IMR-90 (cell line): ENCODE data around the gene GIMAP1. TPM values are rescaled to one million over a fixed set of nuclear protein-coding genes. Genes with fewer than 3 reads are reported as not detected.

Experiments used
- ATAC-seq: fragments of 200-7000 bp; cut with Tn5 transposase; 2 replicates; pipeline ENCODE4 v1.9.1; 2020; ENCODE audit warnings: low read depth, mild to moderate bottlenecking, moderate library complexity
- BruUV-seq: library from RNA; stranded (reverse); fragments of 400-500 nt; replicated peaks from 2 replicates; lab custom pipeline; 2021; lab: Mats Ljungman, UMichigan
- CTCF ChIA-PET: fragments of 300-600 bp; formaldehyde crosslinking; extraction: SDS; loops from one replicate; lab custom pipeline; 2021; ENCODE audit warnings: antibody characterized with exemption; lab: Yijun Ruan, JAX
- POLR2A ChIA-PET: fragments of 300-600 bp; sonication (Branson Sonifier 250); formaldehyde crosslinking; loops from one replicate; lab custom pipeline; 2022; ENCODE audit warnings: antibody characterized with exemption; ENCODE audit not compliant: unreplicated experiment; lab: Charles Lee
- DNase-seq: peaks from one replicate; pipeline ENCODE4 v3.0.0; 2013
- H2AFZ ChIP-seq: replicated peaks from 2 replicates; pipeline ENCODE3; 2013; ENCODE audit warnings: low read length, mild to moderate bottlenecking; ENCODE audit not compliant: poor library complexity
- H2AK5ac ChIP-seq: 2 replicates; pipeline ENCODE4 v1.6.1; 2013; ENCODE audit warnings: low read depth, low read length, inconsistent platforms
- H2AK9ac ChIP-seq: replicated peaks from 2 replicates; pipeline ENCODE3; 2013; ENCODE audit warnings: mild to moderate bottlenecking, low read depth, low read length, moderate library complexity; ENCODE audit not compliant: poor library complexity
- H2BK120ac ChIP-seq: 2 replicates; pipeline ENCODE4 v1.6.1; 2013; ENCODE audit warnings: low read depth, low read length, inconsistent platforms
- H2BK15ac ChIP-seq: 3 replicates; pipeline ENCODE4 v1.6.1; 2013; ENCODE audit warnings: low read depth, low read length, inconsistent platforms
- H2BK20ac ChIP-seq: 2 replicates; pipeline ENCODE4 v1.6.1; 2013; ENCODE audit warnings: low read depth, mild to moderate bottlenecking, inconsistent platforms, low read length, moderate library complexity
- H2BK5ac ChIP-seq: 2 replicates; pipeline ENCODE4 v1.6.1; 2013; ENCODE audit warnings: mild to moderate bottlenecking, low read depth, low read length, inconsistent platforms; ENCODE audit not compliant: poor library complexity, severe bottlenecking
- H3K14ac ChIP-seq: replicated peaks from 2 replicates; pipeline ENCODE4 v1.6.1; 2013; ENCODE audit warnings: low read depth, low read length, inconsistent platforms
- H3K18ac ChIP-seq: 2 replicates; pipeline ENCODE4 v1.6.1; 2013; ENCODE audit warnings: low read depth, low read length, control low read depth
- H3K23ac ChIP-seq: 2 replicates; pipeline ENCODE4 v1.6.1; 2013; ENCODE audit warnings: low read depth, low read length, inconsistent platforms
- H3K27ac ChIP-seq: 2 replicates; pipeline ENCODE4 v1.5.1; 2013; ENCODE audit warnings: mild to moderate bottlenecking, control low read depth, low read length; ENCODE audit not compliant: insufficient read depth
- H3K27me3 ChIP-seq: 2 replicates; pipeline ENCODE4 v1.6.1; 2013; ENCODE audit warnings: low read length; ENCODE audit not compliant: control insufficient read depth, insufficient read depth
- H3K36me3 ChIP-seq: 2 replicates; pipeline ENCODE4 v1.6.1; 2013; ENCODE audit warnings: low read length, mixed read lengths; ENCODE audit not compliant: control insufficient read depth, insufficient read depth
- H3K4ac ChIP-seq: 2 replicates; pipeline ENCODE4 v1.6.1; 2013; ENCODE audit warnings: low read depth, low read length, inconsistent platforms
- H3K4me1 ChIP-seq: 2 replicates; pipeline ENCODE4 v1.6.1; 2013; ENCODE audit warnings: low read length, mixed read lengths; ENCODE audit not compliant: control insufficient read depth, insufficient read depth
- H3K4me2 ChIP-seq: 2 replicates; pipeline ENCODE4 v1.6.1; 2013; ENCODE audit warnings: low read depth, mild to moderate bottlenecking, control low read depth, low read length, moderate library complexity
- H3K4me3 ChIP-seq: 2 replicates; pipeline ENCODE4 v1.5.1; 2013; ENCODE audit warnings: low read depth, mild to moderate bottlenecking, control low read depth, low read length, moderate library complexity; ENCODE audit not compliant: insufficient read depth
- H3K56ac ChIP-seq: 2 replicates; pipeline ENCODE4 v1.6.1; 2013; ENCODE audit warnings: low read length, inconsistent platforms; ENCODE audit not compliant: insufficient read depth; ENCODE audit errors: extremely low read depth
- H3K79me1 ChIP-seq, 2 experiments: 2 replicates each; pipeline ENCODE4 v1.6.1; 2013; ENCODE audit warnings: low read length in 2 of 2, inconsistent platforms in 1 of 2, low read depth in 1 of 2
- H3K9ac ChIP-seq: 2 replicates; pipeline ENCODE4 v1.6.1; 2013; ENCODE audit warnings: low read depth, low read length, control low read depth
- H3K9me1 ChIP-seq: 2 replicates; pipeline ENCODE4 v1.6.1; 2013; ENCODE audit warnings: low read length, inconsistent platforms; ENCODE audit not compliant: insufficient read depth
- H3K9me3 ChIP-seq: 2 replicates; pipeline ENCODE4 v1.6.1; 2013; ENCODE audit warnings: low read length; ENCODE audit not compliant: control insufficient read depth, insufficient read depth
- H4K20me1 ChIP-seq: 2 replicates; pipeline ENCODE4 v1.6.1; 2013; ENCODE audit warnings: low read length, inconsistent platforms; ENCODE audit not compliant: insufficient read depth
- H4K5ac ChIP-seq: 2 replicates; pipeline ENCODE4 v1.6.1; 2013; ENCODE audit warnings: mild to moderate bottlenecking, low read depth, low read length, control low read depth
- H4K8ac ChIP-seq, 2 experiments: 2 replicates each; pipeline ENCODE4 v1.6.1; 2013; ENCODE audit warnings: low read depth in 2 of 2, low read length in 2 of 2, control low read depth in 1 of 2, inconsistent platforms in 1 of 2
- H4K91ac ChIP-seq: 2 replicates; pipeline ENCODE4 v1.6.1; 2013; ENCODE audit warnings: low read depth, low read length, inconsistent platforms; ENCODE audit not compliant: insufficient read depth
- BHLHE40 ChIP-seq: fragments of 150-350 bp; IDR thresholded peaks from 2 replicates; pipeline ENCODE4 v1.6.1; 2016; ENCODE audit warnings: mild to moderate bottlenecking, low read depth, low read length
- CEBPB ChIP-seq: IDR thresholded peaks from 2 replicates; pipeline ENCODE4 v1.6.1; 2012; ENCODE audit warnings: low read depth, low read length, improper control_type of control experiment
- CHD1 ChIP-seq: IDR thresholded peaks from 2 replicates; pipeline ENCODE4 v1.6.1; 2012; ENCODE audit warnings: low read depth, low read length, improper control_type of control experiment
- FOS ChIP-seq: fragments of 150-350 bp; IDR thresholded peaks from 2 replicates; pipeline ENCODE4 v1.6.1; 2016; ENCODE audit warnings: low read depth, low read length
- MAFK ChIP-seq: IDR thresholded peaks from 2 replicates; pipeline ENCODE4 v1.6.1; 2012; ENCODE audit warnings: low read depth, low read length, improper control_type of control experiment
- MAZ ChIP-seq: IDR thresholded peaks from 2 replicates; pipeline ENCODE4 v1.6.1; 2012; ENCODE audit warnings: low read depth, mild to moderate bottlenecking, low read length, improper control_type of control experiment, moderate library complexity, borderline replicate concordance
- MXI1 ChIP-seq: IDR thresholded peaks from 2 replicates; pipeline ENCODE4 v1.6.1; 2012; ENCODE audit warnings: low read depth, mild to moderate bottlenecking, low read length, moderate library complexity, borderline replicate concordance
- NFE2L2 ChIP-seq: fragments of 150-350 bp; IDR thresholded peaks from 2 replicates; pipeline ENCODE4 v1.6.1; 2016; ENCODE audit warnings: low read depth, mild to moderate bottlenecking, low read length
- POLR2A ChIP-seq: IDR thresholded peaks from 2 replicates; pipeline ENCODE4 v1.6.1; 2012; ENCODE audit warnings: mild to moderate bottlenecking, low read depth, low read length
- RAD21 ChIP-seq: IDR thresholded peaks from 2 replicates; pipeline ENCODE4 v1.6.1; 2012; ENCODE audit warnings: low read length, improper control_type of control experiment
- RCOR1 ChIP-seq: IDR thresholded peaks from 2 replicates; pipeline ENCODE4 v1.6.1; 2012; ENCODE audit warnings: mild to moderate bottlenecking, low read length, improper control_type of control experiment; ENCODE audit not compliant: insufficient replicate concordance
- RFX5 ChIP-seq: IDR thresholded peaks from 2 replicates; pipeline ENCODE4 v1.8.0; 2012; ENCODE audit warnings: low read depth, mild to moderate bottlenecking, low read length, moderate library complexity
- SMC3 ChIP-seq: fragments of 150-350 bp; IDR thresholded peaks from 2 replicates; pipeline ENCODE4 v1.6.1; 2016; ENCODE audit warnings: low read depth, mild to moderate bottlenecking, antibody characterized with exemption, low read length, moderate library complexity
- WGBS, 2 experiments: methylation state at CpG; one replicate each; pipeline versions ENCODE4 v1.1.5 to v1.1.7; 2013; ENCODE audit warnings: missing lambda C conversion rate in 2 of 2; ENCODE audit not compliant: insufficient read length in 1 of 2; ENCODE audit errors: extremely low coverage in 2 of 2; 5-methylcytosine and 5-hydroxymethylcytosine counted together
- dilution Hi-C: fragments of 300-500 bp; cut with HindIII; formaldehyde crosslinking; loops from one replicate; pipeline ENCODE4 v1.14.3; 2018; ENCODE audit warnings: low sequenced_read_pairs; ENCODE audit not compliant: unreplicated experiment
- in situ Hi-C: fragments of 300-500 bp; cut with MboI; formaldehyde crosslinking; loops from 3 replicates; pipeline ENCODE4 v1.14.3; 2019; ENCODE audit warnings: low sequenced_read_pairs, inconsistent platforms, mixed read lengths
- intact Hi-C: fragments of 100-400 bp; cut with micrococcal nuclease; formaldehyde crosslinking; loops from 2 replicates; pipeline ENCODE4 v1.10.0; 2022
- polyA plus RNA-seq, 3 experiments: library from polyadenylated mRNA; depleted of rRNA; stranded (reverse); fragments of >200 nt; gene quantifications; 2 replicates each; pipeline ENCODE4 v1.2.3, GENCODE V29; 2012; ENCODE audit warnings: low replicate concordance in 1 of 3
- total RNA-seq: library from RNA; depleted of rRNA; stranded (reverse); fragments of >200 nt; gene quantifications from 2 replicates; pipeline ENCODE4 v1.2.3, GENCODE V29; 2012
- TF ChIP-seq, protein P1 (sequence below): fragments of 150-350 bp; IDR thresholded peaks from 2 replicates; pipeline ENCODE4 v1.6.1; 2016; ENCODE audit warnings: low read depth, mild to moderate bottlenecking, low read length, moderate library complexity, borderline replicate concordance
- TF ChIP-seq, protein P2 (sequence below): fragments of 150-350 bp; IDR thresholded peaks from 2 replicates; pipeline ENCODE4 v1.6.1; 2017; ENCODE audit warnings: mild to moderate bottlenecking, antibody characterized with exemption, low read length, low read depth
- TF ChIP-seq, protein P3 (sequence below): conservative IDR thresholded peaks from 2 replicates; pipeline ENCODE4 v1.5.1; 2012; ENCODE audit warnings: mild to moderate bottlenecking, low read depth, low read length, improper control_type of control experiment

The GIMAP1 gene
- total and polyA plus RNA-seq, 2 of the 4 experiments (the other 2 are of a cell fraction): not detected

DNA sequence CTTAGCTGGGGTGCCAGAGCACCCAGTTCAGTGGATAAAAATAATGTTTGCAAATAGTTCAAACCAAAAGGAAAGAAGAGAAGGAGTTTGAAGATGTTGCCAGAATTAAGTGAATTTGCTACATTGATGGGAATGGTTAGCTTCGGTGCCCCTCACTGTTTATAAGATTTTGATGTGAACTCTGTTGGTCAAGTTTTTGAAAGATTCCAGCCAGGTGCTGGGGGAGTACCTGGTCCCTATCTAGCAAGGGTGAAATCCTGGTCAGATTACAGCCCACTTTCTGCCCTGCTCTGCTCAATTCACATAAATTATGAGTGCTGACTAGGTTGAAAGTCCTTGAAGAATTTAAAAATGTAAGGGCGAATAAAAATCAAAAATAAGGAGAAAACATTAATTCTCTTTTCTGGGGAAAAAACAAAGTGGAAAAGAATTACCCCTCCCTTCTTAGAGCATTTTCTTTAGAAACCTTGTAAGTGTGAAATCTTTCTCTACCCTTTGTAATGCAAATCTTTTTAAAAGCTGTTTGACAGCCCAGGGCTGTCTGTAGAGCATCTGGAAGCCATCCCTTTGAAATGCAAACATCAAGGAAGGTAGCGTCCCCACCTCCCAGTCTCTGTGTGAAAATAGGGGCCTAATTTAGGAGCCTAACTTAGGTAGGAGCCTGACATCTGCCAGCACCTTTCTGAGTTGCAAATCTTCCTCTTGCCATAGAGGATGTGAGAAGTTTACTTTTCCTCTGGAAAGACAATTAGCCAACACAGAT lies 19.4 kb downstream of the GIMAP1 start:
- ATAC-seq (no peak), DNase-seq (no peak)
- Histone ChIP-seq H4K8ac (no peak overlapping the region), H2BK15ac (no peak overlapping the region), H2BK5ac (no peak overlapping the region), H2AFZ (no peak overlapping the region), H2AK5ac (no peak overlapping the region), H3K9me3 (no peaks in the 10 kb centered on the region), H3K18ac (no peak overlapping the region), H3K14ac (no peak overlapping the region), H3K4ac (no peak overlapping the region), H3K36me3 (no peaks in the 10 kb centered on the region), H4K20me1 (no peaks in the 10 kb centered on the region), H2AK9ac (no peak overlapping the region), H4K5ac (no peak overlapping the region), H2BK120ac (no peak overlapping the region), H2BK20ac (no peak overlapping the region), H3K4me3 (no peak overlapping the region), H3K4me1 (no peaks in the 10 kb centered on the region), H3K79me1 (no peaks in the 10 kb centered on the region), H3K23ac (no peak overlapping the region), H4K91ac (no peak overlapping the region), H3K56ac (no peak overlapping the region), H3K9me1 (no peaks in the 10 kb centered on the region), H3K9ac (no peak overlapping the region), H3K4me2 (no peak overlapping the region), H3K27me3 (no peaks in the 10 kb centered on the region; the same call in 1 of the 2 replicates), H3K27ac (no peak overlapping the region)
- TF ChIP-seq SMC3: no peak
- TF ChIP-seq, protein P1, sequence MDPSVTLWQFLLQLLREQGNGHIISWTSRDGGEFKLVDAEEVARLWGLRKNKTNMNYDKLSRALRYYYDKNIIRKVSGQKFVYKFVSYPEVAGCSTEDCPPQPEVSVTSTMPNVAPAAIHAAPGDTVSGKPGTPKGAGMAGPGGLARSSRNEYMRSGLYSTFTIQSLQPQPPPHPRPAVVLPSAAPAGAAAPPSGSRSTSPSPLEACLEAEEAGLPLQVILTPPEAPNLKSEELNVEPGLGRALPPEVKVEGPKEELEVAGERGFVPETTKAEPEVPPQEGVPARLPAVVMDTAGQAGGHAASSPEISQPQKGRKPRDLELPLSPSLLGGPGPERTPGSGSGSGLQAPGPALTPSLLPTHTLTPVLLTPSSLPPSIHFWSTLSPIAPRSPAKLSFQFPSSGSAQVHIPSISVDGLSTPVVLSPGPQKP: no peak
- TF ChIP-seq, protein P2, sequence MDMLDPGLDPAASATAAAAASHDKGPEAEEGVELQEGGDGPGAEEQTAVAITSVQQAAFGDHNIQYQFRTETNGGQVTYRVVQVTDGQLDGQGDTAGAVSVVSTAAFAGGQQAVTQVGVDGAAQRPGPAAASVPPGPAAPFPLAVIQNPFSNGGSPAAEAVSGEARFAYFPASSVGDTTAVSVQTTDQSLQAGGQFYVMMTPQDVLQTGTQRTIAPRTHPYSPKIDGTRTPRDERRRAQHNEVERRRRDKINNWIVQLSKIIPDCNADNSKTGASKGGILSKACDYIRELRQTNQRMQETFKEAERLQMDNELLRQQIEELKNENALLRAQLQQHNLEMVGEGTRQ: no peak
- TF ChIP-seq, protein P3, sequence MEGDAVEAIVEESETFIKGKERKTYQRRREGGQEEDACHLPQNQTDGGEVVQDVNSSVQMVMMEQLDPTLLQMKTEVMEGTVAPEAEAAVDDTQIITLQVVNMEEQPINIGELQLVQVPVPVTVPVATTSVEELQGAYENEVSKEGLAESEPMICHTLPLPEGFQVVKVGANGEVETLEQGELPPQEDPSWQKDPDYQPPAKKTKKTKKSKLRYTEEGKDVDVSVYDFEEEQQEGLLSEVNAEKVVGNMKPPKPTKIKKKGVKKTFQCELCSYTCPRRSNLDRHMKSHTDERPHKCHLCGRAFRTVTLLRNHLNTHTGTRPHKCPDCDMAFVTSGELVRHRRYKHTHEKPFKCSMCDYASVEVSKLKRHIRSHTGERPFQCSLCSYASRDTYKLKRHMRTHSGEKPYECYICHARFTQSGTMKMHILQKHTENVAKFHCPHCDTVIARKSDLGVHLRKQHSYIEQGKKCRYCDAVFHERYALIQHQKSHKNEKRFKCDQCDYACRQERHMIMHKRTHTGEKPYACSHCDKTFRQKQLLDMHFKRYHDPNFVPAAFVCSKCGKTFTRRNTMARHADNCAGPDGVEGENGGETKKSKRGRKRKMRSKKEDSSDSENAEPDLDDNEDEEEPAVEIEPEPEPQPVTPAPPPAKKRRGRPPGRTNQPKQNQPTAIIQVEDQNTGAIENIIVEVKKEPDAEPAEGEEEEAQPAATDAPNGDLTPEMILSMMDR: no peak
- TF ChIP-seq MXI1: no peak
- no peak for TF ChIP-seq RAD21
- no peak for TF ChIP-seq BHLHE40
- TF ChIP-seq CHD1: no peak
- no peak for TF ChIP-seq MAZ
- TF ChIP-seq CEBPB: no peak
- no peak for TF ChIP-seq NFE2L2
- no peak for TF ChIP-seq FOS
- no peak for TF ChIP-seq RFX5
- TF ChIP-seq RCOR1: no peak
- no peak for TF ChIP-seq MAFK
- TF ChIP-seq POLR2A: no peak
- ChIA-PET POLR2A (no interaction called here), CTCF (no interaction called here)
- WGBS, 2 experiments: no CpG with 5 or more reads among the region's 3 CpGs
- BruUV-seq: no TSS peak
- in situ Hi-C loops (loop anchor here (25.0 kb wide), 1 partner anchor 423 kb away; the partner anchor contains the start of genes ACTR3C and LRRC61), dilution Hi-C loops (no loop called here), intact Hi-C loops (no loop called here)
